A549 (cell line): ENCODE measurements around the gene RNPEP.

Experiments
- CBX8 ChIP-seq: fragments of 200-600 bp; sonication (generic); IDR thresholded peaks from 2 replicates; pipeline ENCODE4 v1.6.1; 2016
- E2F6 ChIP-seq: IDR thresholded peaks from 2 replicates; pipeline ENCODE4 v1.6.1; 2012; ENCODE audit warnings: low read depth, borderline replicate concordance
- EP300 ChIP-seq, 2 experiments: fragments of >200 bp; sonication (Bioruptor Twin); formaldehyde crosslinking; IDR thresholded peaks; 2 replicates in 1 of 2; 3 replicates in 1 of 2; pipeline ENCODE4 v1.6.1; 2016 to 2017
- MAFK ChIP-seq: fragments of 450-650 bp; IDR thresholded peaks from 2 replicates; pipeline ENCODE4 v1.6.1; 2014; ENCODE audit not compliant: partially characterized antibody
- MAX ChIP-seq: IDR thresholded peaks from 2 replicates; pipeline ENCODE4 v1.6.1; 2012
- PBX3 ChIP-seq: IDR thresholded peaks from 2 replicates; pipeline ENCODE4 v1.6.1; 2012
- POLR2A ChIP-seq: IDR thresholded peaks from 2 replicates; pipeline ENCODE4 v1.6.1; 2012; ENCODE audit warnings: mild to moderate bottlenecking, low read length
- RAD21 ChIP-seq, 2 experiments: fragments of >200 bp in 1 of 2; sonication (Bioruptor Twin) in 1 of 2; formaldehyde crosslinking in 1 of 2; IDR thresholded peaks in 1 of 2; conservative IDR thresholded peaks in 1 of 2; 2 replicates in 1 of 2; 3 replicates in 1 of 2; pipeline ENCODE4 v1.6.1; 2012 to 2018; ENCODE audit warnings: inconsistent platforms in 1 of 2
- SMC3 ChIP-seq: fragments of >200 bp; sonication (Bioruptor Twin); formaldehyde crosslinking; IDR thresholded peaks from 3 replicates; pipeline ENCODE4 v1.6.1; 2018; ENCODE audit warnings: inconsistent platforms
- USF2 ChIP-seq: fragments of 450-650 bp; IDR thresholded peaks from 2 replicates; pipeline ENCODE4 v1.6.1; 2014; ENCODE audit warnings: antibody characterized with exemption
- ZC3H11A ChIP-seq: fragments of 450-650 bp; IDR thresholded peaks from 2 replicates; pipeline ENCODE4 v1.6.1; 2014; ENCODE audit warnings: antibody characterized with exemption, mild to moderate bottlenecking
- ZSCAN20 ChIP-seq: fragments of 250-450 bp; sonication (Bioruptor Pico); IDR thresholded peaks from 2 replicates; pipeline ENCODE4 v1.8.0; 2022; ENCODE audit warnings: mild to moderate bottlenecking, moderate library complexity

GRCh38 chr1:201954263-201955008 is 28.0 kb upstream of the RNPEP start:
- no peak for TF ChIP-seq E2F6
- no peak for TF ChIP-seq MAX
- TF ChIP-seq EP300 (IDR thresholded peaks at IDR 0.05) = no peak
- TF ChIP-seq CBX8 = no peak
- no peak for TF ChIP-seq ZSCAN20
- TF ChIP-seq ZC3H11A = no peak
- no peak for TF ChIP-seq MAFK
- TF ChIP-seq PBX3 = no peak
- no peak for TF ChIP-seq USF2
- TF ChIP-seq SMC3 = no peak
- no peak for TF ChIP-seq RAD21 (conservative IDR thresholded peaks at IDR 0.05 in 1 of 2, IDR thresholded peaks at IDR 0.05 in 1 of 2)
- TF ChIP-seq POLR2A = no peak
